ENCODE measurements around the gene PRRT2. TPM values are rescaled to one million over a fixed set of nuclear protein-coding genes. Genes with fewer than 3 reads are reported as not detected.
"Not testable (repeated sequence)": the region's sequence is repeated elsewhere in the genome, so short reads cannot be mapped to it uniquely, and the experiment has no call there.

Gene PRRT2
- polyA plus RNA-seq, 2 of the 4 experiments (the other 2 are of a cell fraction), result 0.25 to 0.44 TPM

GRCh38 chr16:29769507-29769906 lies 42.5 kb upstream of the PRRT2 start:
- no peaks in the 10 kb centered on the region for H3K4me1 ChIP-seq
- TF ChIP-seq CHD2 (IDR thresholded peaks at IDR 0.05; ENCODE audit: low read length, partially characterized antibody), result no peak
- TF ChIP-seq RCOR1 (IDR thresholded peaks at IDR 0.05; ENCODE audit: low read depth, low read length), result no peak
- TF ChIP-seq MAZ (IDR thresholded peaks at IDR 0.05; ENCODE audit: borderline replicate concordance, low read depth, low read length), result no peak
- no peak for TF ChIP-seq BHLHE40 (IDR thresholded peaks at IDR 0.05; ENCODE audit: low read depth, low read length)
- no peak for TF ChIP-seq TFCP2L1 (CRISPR knock-in tag; IDR thresholded peaks at IDR 0.05)
- TF ChIP-seq SREBF2 (IDR thresholded peaks at IDR 0.05), result no peak
- no peak for TF ChIP-seq CEBPB (IDR thresholded peaks at IDR 0.05)
- no peak for TF ChIP-seq POLR2AphosphoS2 (conservative IDR thresholded peaks at IDR 0.05; ENCODE audit: low read length)
- TF ChIP-seq FOXS1 (CRISPR knock-in tag; IDR thresholded peaks at IDR 0.05), result no peak
- no peak for TF ChIP-seq REST (IDR thresholded peaks at IDR 0.05)
- no peak for TF ChIP-seq KDM1A (IDR thresholded peaks at IDR 0.05; ENCODE audit: low read depth)
- no peak for TF ChIP-seq CHD4 (IDR thresholded peaks at IDR 0.05; ENCODE audit: borderline replicate concordance)
- DNase-seq (ENCODE audit: low read depth in 1 of 2, low spot score in 1 of 2) (no peak), ATAC-seq (no peak), FAIRE-seq (no peak)
- no peak overlapping the region for H3K27ac ChIP-seq
- 63% methylated on average over 2 of the region's 2 CpGs for WGBS (ENCODE audit: missing lambda C conversion rate)
- ChIA-PET CTCF (interaction anchor here (1.0 to 2.5 kb wide), 4 partner anchors 9 to 78 kb away, joined by 3 to 12 read pairs (median 4); no protein-coding TSS in a partner anchor), POLR2A (no interaction called here)
- H3K4me3 ChIP-seq, result no peak overlapping the region
- H3K9me3 ChIP-seq, result no peaks in the 10 kb centered on the region
- H3K4me2 ChIP-seq, result no peak overlapping the region

DNA sequence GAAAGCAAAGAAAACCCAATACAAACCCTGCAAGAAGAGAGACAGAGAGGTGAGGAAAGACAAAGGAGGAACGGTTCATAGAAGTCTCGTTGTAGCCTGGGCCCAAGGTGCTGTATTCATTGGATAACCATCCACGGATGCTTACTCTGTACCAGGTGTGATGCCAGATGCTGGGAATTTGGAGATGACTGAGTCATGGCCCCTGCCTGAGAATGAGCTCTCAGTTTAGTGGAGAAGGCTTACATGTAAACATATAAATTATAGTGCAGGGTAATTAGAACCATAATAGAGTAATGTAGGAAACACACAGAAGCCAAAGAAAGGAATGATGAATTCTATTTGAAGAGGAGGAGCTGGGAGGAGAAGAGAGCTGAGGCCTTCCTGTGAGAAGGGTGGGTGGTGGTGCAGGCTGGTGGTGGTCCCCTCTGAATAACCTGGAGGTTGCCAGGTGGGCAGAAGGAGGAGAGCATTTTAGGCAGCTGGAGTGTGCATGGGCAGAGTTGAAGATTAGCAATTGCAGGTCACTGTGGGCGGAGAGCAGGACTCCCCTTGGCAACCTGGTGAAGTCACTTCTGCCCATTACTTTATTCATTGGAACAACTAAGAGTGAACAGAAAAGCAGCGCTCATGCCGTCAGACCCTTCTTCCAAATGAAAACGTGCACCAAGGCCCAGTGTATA lies 41.6 kb upstream of the PRRT2 start:
- ChIA-PET POLR2A (no interaction called here), CTCF (interaction anchor here (1.0 to 1.7 kb wide), 3 partner anchors 10 to 79 kb away, joined by 3 to 5 read pairs (median 3); no protein-coding TSS in a partner anchor)
- WGBS (ENCODE audit: missing lambda C conversion rate), result 69% methylated on average over 7 of the region's 7 CpGs
- FAIRE-seq (no peak), ATAC-seq (no peak), DNase-seq (ENCODE audit: low read depth in 1 of 2, low spot score in 1 of 2) (no peak)
- Histone ChIP-seq H3K9me3 (no peaks in the 10 kb centered on the region), H3K4me1 (no peaks in the 10 kb centered on the region), H3K27ac (no peak overlapping the region), H3K4me2 (no peak overlapping the region), H3K4me3 (no peak overlapping the region)
- TF ChIP-seq CHD4 (IDR thresholded peaks at IDR 0.05; ENCODE audit: borderline replicate concordance), result no peak
- TF ChIP-seq, protein P1, sequence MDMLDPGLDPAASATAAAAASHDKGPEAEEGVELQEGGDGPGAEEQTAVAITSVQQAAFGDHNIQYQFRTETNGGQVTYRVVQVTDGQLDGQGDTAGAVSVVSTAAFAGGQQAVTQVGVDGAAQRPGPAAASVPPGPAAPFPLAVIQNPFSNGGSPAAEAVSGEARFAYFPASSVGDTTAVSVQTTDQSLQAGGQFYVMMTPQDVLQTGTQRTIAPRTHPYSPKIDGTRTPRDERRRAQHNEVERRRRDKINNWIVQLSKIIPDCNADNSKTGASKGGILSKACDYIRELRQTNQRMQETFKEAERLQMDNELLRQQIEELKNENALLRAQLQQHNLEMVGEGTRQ (IDR thresholded peaks at IDR 0.05), result no peak
- TF ChIP-seq, protein P2, sequence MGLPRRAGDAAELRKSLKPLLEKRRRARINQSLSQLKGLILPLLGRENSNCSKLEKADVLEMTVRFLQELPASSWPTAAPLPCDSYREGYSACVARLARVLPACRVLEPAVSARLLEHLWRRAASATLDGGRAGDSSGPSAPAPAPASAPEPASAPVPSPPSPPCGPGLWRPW (IDR thresholded peaks at IDR 0.05), result no peak
- no peak for TF ChIP-seq RCOR1 (IDR thresholded peaks at IDR 0.05; ENCODE audit: low read depth, low read length)
- TF ChIP-seq GATA3 (IDR thresholded peaks at IDR 0.05; ENCODE audit: borderline replicate concordance), result no peak
- no peak for TF ChIP-seq HDAC2 (IDR thresholded peaks at IDR 0.05)
- no peak for TF ChIP-seq KDM5A (IDR thresholded peaks at IDR 0.05)
- no peak for TF ChIP-seq ESRRA (IDR thresholded peaks at IDR 0.05; ENCODE audit: borderline replicate concordance, low read length)
- TF ChIP-seq JUN (IDR thresholded peaks at IDR 0.05), result no peak
- no peak for TF ChIP-seq FOSB (CRISPR knock-in tag; IDR thresholded peaks at IDR 0.05)
- TF ChIP-seq KDM1A (IDR thresholded peaks at IDR 0.05; ENCODE audit: low read depth), result no peak
- TF ChIP-seq PHF8 (IDR thresholded peaks at IDR 0.05; ENCODE audit: borderline replicate concordance, low read depth), result no peak
- no peak for TF ChIP-seq HOXB5 (CRISPR knock-in tag; IDR thresholded peaks at IDR 0.05)
- TF ChIP-seq CEBPB (IDR thresholded peaks at IDR 0.05), result no peak
- no peak for TF ChIP-seq POLR2A (IDR thresholded peaks at IDR 0.05; ENCODE audit: low read length)
- TF ChIP-seq HEYL (CRISPR knock-in tag; IDR thresholded peaks at IDR 0.05), result no peak
- no peak for TF ChIP-seq CBX8 (IDR thresholded peaks at IDR 0.05)
- TF ChIP-seq FOXS1 (CRISPR knock-in tag; IDR thresholded peaks at IDR 0.05), result no peak
- no peak for TF ChIP-seq TFCP2L1 (CRISPR knock-in tag; IDR thresholded peaks at IDR 0.05)

- H3K4me1 ChIP-seq; H3K4me3 ChIP-seq; H3K27ac ChIP-seq; ATAC-seq; FAIRE-seq; H3K9me3 ChIP-seq; DNase-seq (ENCODE audit: low read depth in 1 of 2, low spot score in 1 of 2); H3K4me2 ChIP-seq; POLR2A ChIA-PET: not testable (repeated sequence)
- WGBS (ENCODE audit: missing lambda C conversion rate), result 83% methylated on average over 7 of the region's 7 CpGs
- CTCF ChIA-PET, result interaction anchor here (1.4 to 3.3 kb wide), 2 partner anchors 18 to 43 kb away, joined by 4 to 17 read pairs; partner anchors contain the start of gene KIF22
Observed at GRCh38 chr16:29772330-29772729, 39.7 kb upstream of the PRRT2 start.
